GM18526 (cell line): Measurements from ENCODE around the gene HOXA5.

Experiments used
- POLR2A ChIP-seq: IDR thresholded peaks from 3 replicates; pipeline ENCODE4 v1.6.1; 2011; ENCODE audit not compliant: insufficient read length; ENCODE audit errors: extremely low read depth

The HOXA5 gene

GRCh38 chr7:27099453-27100370, 43.8 kb downstream of the HOXA5 start:
- no peak for TF ChIP-seq POLR2A

GRCh38 chr7:27098578-27099451, 44.7 kb downstream of the HOXA5 start:
- no peak for TF ChIP-seq POLR2A

DNA sequence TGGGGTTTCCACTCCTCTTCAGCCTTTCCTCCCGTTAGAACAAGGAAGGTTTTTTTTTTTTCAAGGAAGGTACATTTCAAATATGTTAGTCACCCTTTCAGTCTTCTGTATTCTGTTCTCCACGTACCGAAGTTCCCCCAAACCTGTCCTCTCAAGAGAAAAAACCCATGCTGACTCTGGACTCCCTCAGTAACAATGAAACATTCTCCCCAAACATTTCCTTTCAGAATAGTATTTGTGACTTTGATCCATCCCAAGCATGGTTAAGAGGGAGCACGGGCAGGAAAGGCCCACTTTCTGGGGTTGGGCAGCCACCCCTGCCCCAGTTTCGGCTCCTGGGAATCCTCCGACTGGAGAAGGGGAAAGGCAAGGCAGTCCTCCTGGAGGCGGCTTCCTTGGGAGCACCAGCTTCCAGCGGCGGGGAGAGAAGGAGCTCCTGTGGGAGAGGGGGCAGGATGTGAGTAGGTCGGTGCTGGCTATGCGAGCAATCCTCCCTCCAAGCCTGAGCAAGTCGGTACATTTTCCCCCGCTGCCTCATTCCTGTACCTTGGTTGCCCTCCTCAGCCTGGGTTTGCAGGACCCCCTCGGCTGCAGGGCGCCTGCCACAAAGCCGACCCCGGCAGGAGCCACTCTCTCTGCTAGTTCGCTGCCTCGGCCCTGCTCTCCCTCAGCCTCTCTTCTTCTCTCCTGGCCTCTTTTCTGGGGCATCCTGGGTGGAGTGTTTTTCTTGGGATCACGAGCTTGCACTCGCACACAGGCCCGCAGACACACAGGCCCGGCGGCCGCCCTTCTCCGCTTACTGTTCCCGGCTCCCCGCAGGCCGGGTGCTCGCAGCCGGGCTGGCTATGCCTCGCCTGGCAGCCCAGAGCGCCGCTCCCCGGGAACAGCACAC, 45.5 kb downstream of the HOXA5 start:
- TF ChIP-seq POLR2A = no peak

- no peak for TF ChIP-seq POLR2A
These were observed 46.5 kb downstream of the HOXA5 start for GRCh38 chr7:27096768-27097514.

GRCh38 chr7:27095897-27096767, 47.3 kb downstream of the HOXA5 start, which contains the start of gene HOXA1:
HOXA1 (minus strand) TSS chr7:27096000; CDS start chr7:27095912, 88 bp downstream.
- TF ChIP-seq POLR2A = peak; percentile 31

DNA sequence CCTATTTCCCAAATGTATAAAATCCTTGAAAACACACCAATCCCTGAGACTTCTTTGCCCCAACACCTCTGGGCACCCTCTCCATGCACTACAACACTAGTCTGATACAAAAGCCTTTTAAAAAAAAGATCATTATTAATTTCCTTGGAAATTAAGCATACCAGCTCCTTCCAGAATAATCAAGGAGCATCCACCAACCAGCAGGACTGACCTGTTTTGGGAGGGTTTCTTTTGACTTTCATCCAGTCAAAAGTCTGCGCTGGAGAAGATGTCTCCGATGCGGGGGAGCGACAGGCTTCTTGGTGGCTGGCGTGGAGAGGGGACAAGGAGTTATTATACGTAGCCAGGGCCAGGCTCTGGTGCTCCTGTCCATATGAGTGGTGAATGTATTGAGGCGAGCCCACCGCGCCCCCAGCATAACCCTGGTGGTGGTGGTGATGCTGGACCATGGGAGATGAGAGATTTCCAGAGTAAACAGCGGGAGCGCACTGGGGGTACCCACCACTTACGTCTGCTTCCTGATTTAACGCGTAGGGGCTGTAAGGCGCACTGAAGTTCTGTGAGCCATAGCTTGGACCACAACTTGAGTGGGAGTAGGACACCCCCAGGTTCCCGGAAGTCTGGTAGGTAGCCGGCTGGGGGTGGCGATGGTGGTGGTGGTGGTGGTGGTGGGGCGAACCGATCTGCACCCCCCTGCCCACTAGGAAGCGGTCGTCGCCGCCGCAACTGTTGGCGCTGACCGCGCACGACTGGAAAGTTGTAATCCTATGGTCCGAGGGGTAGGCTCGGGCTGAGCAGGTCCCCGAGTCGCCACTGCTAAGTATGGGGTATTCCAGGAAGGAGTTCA, 48.2 kb downstream of the HOXA5 start:
- no peak for TF ChIP-seq POLR2A

DNA sequence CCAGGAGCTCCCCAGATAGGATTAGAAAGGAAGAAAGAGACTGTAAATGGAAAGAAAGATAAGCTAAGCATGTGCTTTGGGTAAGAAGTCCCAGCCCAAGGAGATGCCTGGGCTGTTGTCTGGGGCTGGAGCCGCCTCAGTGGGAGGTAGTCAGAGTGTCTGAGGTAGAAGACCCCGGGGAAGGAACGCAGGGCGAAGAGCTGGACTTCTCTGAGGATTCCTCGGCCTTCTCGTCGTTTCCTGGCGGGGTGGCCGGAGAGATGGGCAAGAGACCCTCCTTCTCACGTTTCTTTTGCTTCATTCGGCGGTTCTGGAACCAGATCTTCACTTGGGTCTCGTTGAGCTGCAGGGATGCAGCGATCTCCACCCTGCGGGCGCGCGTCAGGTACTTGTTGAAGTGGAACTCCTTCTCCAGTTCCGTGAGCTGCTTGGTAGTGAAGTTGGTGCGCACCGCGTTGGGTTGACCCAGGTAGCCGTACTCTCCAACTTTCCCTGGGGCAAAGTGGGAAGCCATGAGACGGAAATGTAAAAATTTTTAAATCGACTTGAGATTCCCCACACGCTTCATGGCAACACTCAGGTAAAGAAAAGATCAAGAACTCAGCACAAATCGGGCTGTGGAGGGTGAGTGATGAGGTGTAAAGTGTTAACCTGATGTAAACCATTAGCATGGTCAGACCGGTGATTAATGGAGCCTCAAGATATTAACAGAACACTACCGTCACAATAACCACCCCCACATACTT, 49.0 kb downstream of the HOXA5 start:
- TF ChIP-seq POLR2A = no peak

- TF ChIP-seq POLR2A = no peak
These were observed 50.1 kb downstream of the HOXA5 start for GRCh38 chr7:27093184-27093895.

GRCh38 chr7:27092819-27093110, 50.7 kb downstream of the HOXA5 start:
- no peak for TF ChIP-seq POLR2A

GRCh38 chr7:27091941-27092818, 51.3 kb downstream of the HOXA5 start:
- TF ChIP-seq POLR2A = no peak
